H1 (cell line): ENCODE results near the gene SLC34A1. TPM values are rescaled to one million over a fixed set of nuclear protein-coding genes. Genes with fewer than 3 reads are reported as not detected.

Experiments used
- BCL11A ChIP-seq, 2 experiments: IDR thresholded peaks; one replicate each; pipeline ENCODE4 v1.6.1; 2011; ENCODE audit warnings: low read depth in 2 of 2, low read length in 2 of 2, mild to moderate bottlenecking in 2 of 2
- CTBP2 ChIP-seq: IDR thresholded peaks from 2 replicates; pipeline ENCODE4 v1.7.0; 2011; ENCODE audit warnings: borderline replicate concordance, mild to moderate bottlenecking, moderate library complexity, mixed read lengths, low read length; ENCODE audit not compliant: insufficient read depth, insufficient read length
- polyA plus RNA-seq, 7 experiments: library from polyadenylated mRNA; depleted of rRNA in 3 of 7; stranded (reverse) in 5 of 7; unstranded in 2 of 7; fragments of >200 nt in 5 of 7; fragments of 200-250 nt in 2 of 7; gene quantifications; 1 replicate in 5 of 7; 2 replicates in 1 of 7; 4 replicates in 1 of 7; pipeline versions ENCODE4 v1.2.1 to v1.2.3, GENCODE V29; 2011 to 2013; ENCODE audit warnings: missing spikeins in 2 of 7, mixed read lengths in 2 of 7
- total RNA-seq: library from RNA; stranded (reverse); fragmentation: NEBNext Ultra II Directional; extraction: Animal tissue kit (Norgen Biotek cat#: 25700); gene quantifications from 2 replicates; pipeline ENCODE4 v1.2.1, GENCODE V29; 2021

SLC34A1 gene
- total and polyA plus RNA-seq, 2 of the 8 experiments (the other 6 are each of a cell fraction or from before 2014, with no cell fraction given) = not detected

DNA sequence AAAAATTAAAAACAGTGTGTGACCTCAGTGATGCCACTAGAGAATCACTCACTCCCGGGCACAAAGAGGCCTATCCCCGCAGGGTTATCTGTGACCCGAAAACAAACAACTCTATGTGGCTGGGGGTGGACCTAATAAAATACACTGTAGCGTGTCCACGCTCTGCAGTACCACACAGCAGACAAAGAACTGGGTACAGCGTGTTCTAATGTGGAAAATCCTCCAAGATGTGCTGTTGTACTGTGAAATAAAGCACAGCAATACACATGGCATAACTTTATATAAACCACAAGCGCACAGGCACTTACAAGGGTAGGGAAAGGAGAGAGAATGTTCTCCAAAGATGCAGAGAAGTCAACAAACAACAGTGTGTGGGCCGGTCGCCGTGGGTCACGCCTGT is 8.1 kb upstream of the SLC34A1 start (continued):
- TF ChIP-seq CTBP2 = no peak
- no peak for TF ChIP-seq BCL11A (IDR thresholded peaks at IDR 0.05; ENCODE audit: low read depth in 2 of 2, low read length in 2 of 2)
